GM13977 (cell line): Measurements from ENCODE around the gene MCTP2.
"Not testable (repeated sequence)": the region's sequence is repeated elsewhere in the genome, so short reads cannot be mapped to it uniquely, and the experiment has no call there.

Source experiments
- DNase-seq: peaks from one replicate; pipeline ENCODE4 v3.0.0; 2012; ENCODE audit warnings: low spot score
- CTCF ChIP-seq: IDR thresholded peaks from 2 replicates; pipeline ENCODE4 v1.5.1; 2012; ENCODE audit warnings: mild to moderate bottlenecking, control low read depth; ENCODE audit not compliant: insufficient read depth; ENCODE audit errors: extremely low read depth, missing control alignments
- in situ Hi-C: fragments of 300-500 bp; cut with MboI; formaldehyde crosslinking; loops from one replicate; pipeline ENCODE4 v1.12.0; 2022; ENCODE audit warnings: low sequenced_read_pairs, low pct_unique_long_range_greater_than_20kb, mixed read lengths, inconsistent platforms; ENCODE audit not compliant: unreplicated experiment

The MCTP2 gene

GRCh38 chr15:94250801-94251200 lies 19.4 kb downstream of the MCTP2 start:
- in situ Hi-C loops, result no loop called here
- DNase-seq, result no peak
- no peak for TF ChIP-seq CTCF

GRCh38 chr15:94252223-94252766 lies 20.9 kb downstream of the MCTP2 start:
- no peak for DNase-seq
- no peak for TF ChIP-seq CTCF
- in situ Hi-C loops, result no loop called here

- in situ Hi-C loops, result no loop called here
- TF ChIP-seq CTCF, result no peak
- no peak for DNase-seq
These were observed 21.6 kb downstream of the MCTP2 start for GRCh38 chr15:94252906-94253491.

GRCh38 chr15:94253742-94254141 lies 22.4 kb downstream of the MCTP2 start:
- in situ Hi-C loops, result no loop called here
- no peak for TF ChIP-seq CTCF

GRCh38 chr15:94255540-94255939 lies 24.2 kb downstream of the MCTP2 start:
- no peak for TF ChIP-seq CTCF
- DNase-seq, result no peak
- in situ Hi-C loops, result no loop called here

More at GRCh38 chr15:94253742-94254141, 22.4 kb downstream of the MCTP2 start:
- no peak for DNase-seq

GRCh38 chr15:94256511-94256910 lies 25.1 kb downstream of the MCTP2 start:
- in situ Hi-C loops, result no loop called here

GRCh38 chr15:94257776-94258175 lies 26.4 kb downstream of the MCTP2 start:
- DNase-seq, in situ Hi-C loops: not testable (repeated sequence)

More at GRCh38 chr15:94256511-94256910, 25.1 kb downstream of the MCTP2 start:
- no peak for TF ChIP-seq CTCF
- no peak for DNase-seq
